Thymus (tissue), 11 donors: Measurements from ENCODE around the gene SHC1. TPM values are rescaled to one million over a fixed set of nuclear protein-coding genes. Genes with fewer than 3 reads are reported as not detected.
A peak's percentile ranks its signal among the peaks of the same experiment; 100 is the strongest.

ENCODE experiments used
- DNase-seq, 9 donors: peaks; one replicate each; pipeline ENCODE4 v3.0.0-alpha.2; 2013; ENCODE audit warnings: low spot score in 9 of 9, low read depth in 6 of 9, missing footprints in 1 of 9
- H3K27ac ChIP-seq, 2 donors: one replicate each; pipeline ENCODE4 v1.5.1; 2013; ENCODE audit warnings: control low read depth in 1 of 2, low read depth in 1 of 2, low read length in 1 of 2, mild to moderate bottlenecking in 1 of 2, moderate library complexity in 1 of 2
- H3K27me3 ChIP-seq, 2 donors: one replicate each; pipeline ENCODE4 v1.5.1; 2013; ENCODE audit warnings: low read length in 1 of 2; ENCODE audit not compliant: control insufficient read depth in 2 of 2, insufficient read depth in 1 of 2
- H3K36me3 ChIP-seq, 2 donors: one replicate each; pipeline ENCODE4 v1.5.1; 2013; ENCODE audit warnings: low read length in 1 of 2, mild to moderate bottlenecking in 1 of 2, moderate library complexity in 1 of 2; ENCODE audit not compliant: control insufficient read depth in 2 of 2, insufficient read depth in 2 of 2
- H3K4me1 ChIP-seq, 2 donors: one replicate each; pipeline ENCODE4 v1.5.1; 2013; ENCODE audit warnings: low read length in 2 of 2; ENCODE audit not compliant: control insufficient read depth in 2 of 2, insufficient read depth in 2 of 2
- H3K4me3 ChIP-seq, 2 donors: one replicate each; pipeline ENCODE4 v1.5.1; 2013; ENCODE audit warnings: low read length in 2 of 2, control low read depth in 1 of 2, mild to moderate bottlenecking in 1 of 2
- H3K9me3 ChIP-seq, 2 donors: one replicate each; pipeline ENCODE4 v1.5.1; 2013; ENCODE audit warnings: low read length in 1 of 2, mild to moderate bottlenecking in 1 of 2; ENCODE audit not compliant: control insufficient read depth in 2 of 2, insufficient read depth in 1 of 2
- WGBS: extraction: QIAGEN DNeasy Blood & Tissue Kit; methylation state at CpG from one replicate; pipeline ENCODE4 v1.1.7; 2013; 5-methylcytosine and 5-hydroxymethylcytosine counted together
- polyA plus RNA-seq: library from polyadenylated mRNA; stranded (reverse); fragments of 200-250 nt; gene quantifications from one replicate; pipeline ENCODE4 v1.2.3, GENCODE V29; 2013
- total RNA-seq: library from RNA; stranded (reverse); fragments of 120-200 nt; gene quantifications from one replicate; pipeline ENCODE4 v1.2.4, GENCODE V29; 2013
- donor health status: healthy.

SHC1 gene
- total and polyA plus RNA-seq, 2 donors: 30.5 to 66.7 TPM

- H3K36me3 ChIP-seq: peaks cover 22 to 36% of the 10 kb centered on the region in 2 donors
- H3K9me3 ChIP-seq: peaks cover 0 to 2% of the 10 kb centered on the region in 2 donors
- no peak for DNase-seq
- peak overlapping the region; percentile 57 to 70 for H3K4me3 ChIP-seq
- no peaks in the 10 kb centered on the region for H3K27me3 ChIP-seq
- H3K27ac ChIP-seq: peak overlapping the region; percentile 92 to 99
- peaks cover 48 to 72% of the 10 kb centered on the region in 2 donors for H3K4me1 ChIP-seq
- WGBS: 46% methylated on average over 6 of the region's 6 CpGs
These were observed 14.0 kb downstream of the SHC1 start for GRCh38 chr1:154956544-154956941.

GRCh38 chr1:154955718-154956543 is 14.6 kb downstream of the SHC1 start, which contains the start of gene PBXIP1:
TSS of gene PBXIP1 (minus strand) at chr1:154956099. CDS start at chr1:154953721, 2,378 bp downstream.
- Histone ChIP-seq H3K4me1 (peaks cover 50 to 76% of the 10 kb centered on the region in 2 donors), H3K4me3 (peak within 1 kb of the TSS; percentile 57 to 70), H3K27me3 (no peaks in the 10 kb centered on the region), H3K27ac (peak within 1 kb of the TSS; percentile 92 to 99), H3K9me3 (no peaks in the 10 kb centered on the region), H3K36me3 (peaks cover 28 to 42% of the 10 kb centered on the region in 2 donors)
- under 1% methylated on average over 18 of the region's 18 CpGs for WGBS
- DNase-seq: peak; percentile 86 to 99 (median 97)

GRCh38 chr1:154955039-154955717 is 15.4 kb downstream of the SHC1 start:
- H3K27ac ChIP-seq: peak overlapping the region; percentile 92 to 99
- H3K9me3 ChIP-seq: no peaks in the 10 kb centered on the region
- H3K4me3 ChIP-seq: peak overlapping the region; percentile 57 to 70
- H3K36me3 ChIP-seq: peaks cover 35 to 50% of the 10 kb centered on the region in 2 donors
- peaks cover 43 to 70% of the 10 kb centered on the region in 2 donors for H3K4me1 ChIP-seq
- peak; percentile 71 to 96 (median 89) for DNase-seq
- WGBS: under 1% methylated on average over 4 of the region's 4 CpGs
- no peaks in the 10 kb centered on the region for H3K27me3 ChIP-seq

GRCh38 chr1:154954541-154954940 is 16.0 kb downstream of the SHC1 start:
- Histone ChIP-seq H3K27me3 (no peaks in the 10 kb centered on the region), H3K9me3 (no peaks in the 10 kb centered on the region), H3K27ac (peak overlapping the region; percentile 72 to 99), H3K4me3 (peak overlapping the region; percentile 57 to 70), H3K4me1 (peaks cover 41 to 68% of the 10 kb centered on the region in 2 donors), H3K36me3 (peaks cover 35 to 48% of the 10 kb centered on the region in 2 donors)
- 71% methylated on average over 3 of the region's 3 CpGs for whole genome bisulfite sequencing
- no peak for DNase-seq

GRCh38 chr1:154953611-154954038 is 16.9 kb downstream of the SHC1 start:
- peaks cover 41 to 68% of the 10 kb centered on the region in 2 donors for H3K4me1 ChIP-seq
- no peak for DNase-seq
- no peaks in the 10 kb centered on the region for H3K9me3 ChIP-seq
- H3K36me3 ChIP-seq: peaks cover 34 to 47% of the 10 kb centered on the region in 2 donors
- WGBS: 63% methylated on average over 2 of the region's 2 CpGs
- no peaks in the 10 kb centered on the region for H3K27me3 ChIP-seq
- H3K27ac ChIP-seq: peak overlapping the region; percentile 34 to 54
- peak overlapping the region; percentile 57 to 70 for H3K4me3 ChIP-seq

- WGBS: 89% methylated on average over 6 of the region's 6 CpGs
- no peak overlapping the region for H3K4me3 ChIP-seq
- H3K27me3 ChIP-seq: no peaks in the 10 kb centered on the region
- H3K27ac ChIP-seq: peak overlapping the region; percentile 38 to 62
- no peaks in the 10 kb centered on the region for H3K9me3 ChIP-seq
- peaks cover 40 to 47% of the 10 kb centered on the region in 2 donors for H3K36me3 ChIP-seq
- DNase-seq: no peak
- peaks cover 41 to 63% of the 10 kb centered on the region in 2 donors for H3K4me1 ChIP-seq
These were observed 17.9 kb downstream of the SHC1 start for GRCh38 chr1:154952664-154953063.

- H3K4me3 ChIP-seq: peak overlapping the region; percentile 7 to 12
- no peaks in the 10 kb centered on the region for H3K9me3 ChIP-seq
- peak in 2 of 9 donors; percentile 50 to 70 for DNase-seq
- no peaks in the 10 kb centered on the region for H3K27me3 ChIP-seq
- H3K4me1 ChIP-seq: peaks cover 41 to 58% of the 10 kb centered on the region in 2 donors
- WGBS: 31% methylated on average over 15 of the region's 15 CpGs
- peak overlapping the region; percentile 38 to 62 for H3K27ac ChIP-seq
- H3K36me3 ChIP-seq: peaks cover 46 to 47% of the 10 kb centered on the region in 2 donors
These were observed 18.5 kb downstream of the SHC1 start for GRCh38 chr1:154951901-154952657.

- Histone ChIP-seq H3K36me3 (peaks cover 68 to 75% of the 10 kb centered on the region in 2 donors), H3K27me3 (no peaks in the 10 kb centered on the region), H3K9me3 (no peaks in the 10 kb centered on the region), H3K27ac (no peak overlapping the region), H3K4me1 (peaks cover 19 to 41% of the 10 kb centered on the region in 2 donors), H3K4me3 (no peak overlapping the region)
- no peak for DNase-seq
- WGBS: 98% methylated on average over 11 of the region's 11 CpGs
These were observed 22.5 kb downstream of the SHC1 start for GRCh38 chr1:154948079-154948478.
